ENCODE data around the gene TP53RK.

DNA sequence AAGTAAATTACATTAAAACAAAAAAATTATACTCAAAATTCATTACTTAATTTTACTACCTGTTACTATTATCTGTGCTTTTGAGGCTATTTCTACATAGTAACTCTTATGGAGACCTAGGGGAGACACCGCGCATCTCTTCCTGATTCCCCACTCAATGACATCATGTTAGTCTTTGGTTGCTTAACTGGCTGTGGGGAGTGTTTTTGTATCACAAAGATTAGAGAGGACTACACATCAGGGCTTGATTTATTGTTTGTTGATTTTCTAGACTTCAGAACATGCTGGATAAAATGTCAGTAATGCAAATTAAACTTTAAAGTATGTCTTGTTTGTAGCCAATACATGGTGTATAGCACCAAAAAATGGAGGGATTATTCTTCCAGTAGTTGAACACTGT is 46.2 kb upstream of the TP53RK start:
- TF ChIP-seq ETV6 (CRISPR knock-in tag; IDR thresholded peaks at IDR 0.05) (no peak), ESRRA (CRISPR knock-in tag; IDR thresholded peaks at IDR 0.05; ENCODE audit: borderline replicate concordance) (no peak), ZNF671 (CRISPR knock-in tag; IDR thresholded peaks at IDR 0.05) (no peak), NR1H2 (CRISPR knock-in tag; IDR thresholded peaks at IDR 0.05) (no peak), ZNF138 (CRISPR knock-in tag; conservative IDR thresholded peaks at IDR 0.05) (no peak)
- TF ChIP-seq, protein P1, sequence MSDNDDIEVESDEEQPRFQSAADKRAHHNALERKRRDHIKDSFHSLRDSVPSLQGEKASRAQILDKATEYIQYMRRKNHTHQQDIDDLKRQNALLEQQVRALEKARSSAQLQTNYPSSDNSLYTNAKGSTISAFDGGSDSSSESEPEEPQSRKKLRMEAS (CRISPR knock-in tag; IDR thresholded peaks at IDR 0.05) = no peak
- TF ChIP-seq, protein P2, sequence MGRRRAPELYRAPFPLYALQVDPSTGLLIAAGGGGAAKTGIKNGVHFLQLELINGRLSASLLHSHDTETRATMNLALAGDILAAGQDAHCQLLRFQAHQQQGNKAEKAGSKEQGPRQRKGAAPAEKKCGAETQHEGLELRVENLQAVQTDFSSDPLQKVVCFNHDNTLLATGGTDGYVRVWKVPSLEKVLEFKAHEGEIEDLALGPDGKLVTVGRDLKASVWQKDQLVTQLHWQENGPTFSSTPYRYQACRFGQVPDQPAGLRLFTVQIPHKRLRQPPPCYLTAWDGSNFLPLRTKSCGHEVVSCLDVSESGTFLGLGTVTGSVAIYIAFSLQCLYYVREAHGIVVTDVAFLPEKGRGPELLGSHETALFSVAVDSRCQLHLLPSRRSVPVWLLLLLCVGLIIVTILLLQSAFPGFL (CRISPR knock-in tag; IDR thresholded peaks at IDR 0.05; ENCODE audit: borderline replicate concordance) = no peak
- TF ChIP-seq, protein P3, sequence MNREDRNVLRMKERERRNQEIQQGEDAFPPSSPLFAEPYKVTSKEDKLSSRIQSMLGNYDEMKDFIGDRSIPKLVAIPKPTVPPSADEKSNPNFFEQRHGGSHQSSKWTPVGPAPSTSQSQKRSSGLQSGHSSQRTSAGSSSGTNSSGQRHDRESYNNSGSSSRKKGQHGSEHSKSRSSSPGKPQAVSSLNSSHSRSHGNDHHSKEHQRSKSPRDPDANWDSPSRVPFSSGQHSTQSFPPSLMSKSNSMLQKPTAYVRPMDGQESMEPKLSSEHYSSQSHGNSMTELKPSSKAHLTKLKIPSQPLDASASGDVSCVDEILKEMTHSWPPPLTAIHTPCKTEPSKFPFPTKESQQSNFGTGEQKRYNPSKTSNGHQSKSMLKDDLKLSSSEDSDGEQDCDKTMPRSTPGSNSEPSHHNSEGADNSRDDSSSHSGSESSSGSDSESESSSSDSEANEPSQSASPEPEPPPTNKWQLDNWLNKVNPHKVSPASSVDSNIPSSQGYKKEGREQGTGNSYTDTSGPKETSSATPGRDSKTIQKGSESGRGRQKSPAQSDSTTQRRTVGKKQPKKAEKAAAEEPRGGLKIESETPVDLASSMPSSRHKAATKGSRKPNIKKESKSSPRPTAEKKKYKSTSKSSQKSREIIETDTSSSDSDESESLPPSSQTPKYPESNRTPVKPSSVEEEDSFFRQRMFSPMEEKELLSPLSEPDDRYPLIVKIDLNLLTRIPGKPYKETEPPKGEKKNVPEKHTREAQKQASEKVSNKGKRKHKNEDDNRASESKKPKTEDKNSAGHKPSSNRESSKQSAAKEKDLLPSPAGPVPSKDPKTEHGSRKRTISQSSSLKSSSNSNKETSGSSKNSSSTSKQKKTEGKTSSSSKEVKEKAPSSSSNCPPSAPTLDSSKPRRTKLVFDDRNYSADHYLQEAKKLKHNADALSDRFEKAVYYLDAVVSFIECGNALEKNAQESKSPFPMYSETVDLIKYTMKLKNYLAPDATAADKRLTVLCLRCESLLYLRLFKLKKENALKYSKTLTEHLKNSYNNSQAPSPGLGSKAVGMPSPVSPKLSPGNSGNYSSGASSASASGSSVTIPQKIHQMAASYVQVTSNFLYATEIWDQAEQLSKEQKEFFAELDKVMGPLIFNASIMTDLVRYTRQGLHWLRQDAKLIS (CRISPR knock-in tag; IDR thresholded peaks at IDR 0.05; ENCODE audit: borderline replicate concordance) = no peak
- TF ChIP-seq, protein P4, sequence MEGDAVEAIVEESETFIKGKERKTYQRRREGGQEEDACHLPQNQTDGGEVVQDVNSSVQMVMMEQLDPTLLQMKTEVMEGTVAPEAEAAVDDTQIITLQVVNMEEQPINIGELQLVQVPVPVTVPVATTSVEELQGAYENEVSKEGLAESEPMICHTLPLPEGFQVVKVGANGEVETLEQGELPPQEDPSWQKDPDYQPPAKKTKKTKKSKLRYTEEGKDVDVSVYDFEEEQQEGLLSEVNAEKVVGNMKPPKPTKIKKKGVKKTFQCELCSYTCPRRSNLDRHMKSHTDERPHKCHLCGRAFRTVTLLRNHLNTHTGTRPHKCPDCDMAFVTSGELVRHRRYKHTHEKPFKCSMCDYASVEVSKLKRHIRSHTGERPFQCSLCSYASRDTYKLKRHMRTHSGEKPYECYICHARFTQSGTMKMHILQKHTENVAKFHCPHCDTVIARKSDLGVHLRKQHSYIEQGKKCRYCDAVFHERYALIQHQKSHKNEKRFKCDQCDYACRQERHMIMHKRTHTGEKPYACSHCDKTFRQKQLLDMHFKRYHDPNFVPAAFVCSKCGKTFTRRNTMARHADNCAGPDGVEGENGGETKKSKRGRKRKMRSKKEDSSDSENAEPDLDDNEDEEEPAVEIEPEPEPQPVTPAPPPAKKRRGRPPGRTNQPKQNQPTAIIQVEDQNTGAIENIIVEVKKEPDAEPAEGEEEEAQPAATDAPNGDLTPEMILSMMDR (IDR thresholded peaks at IDR 0.05) = no peak
- TF ChIP-seq, protein P5, sequence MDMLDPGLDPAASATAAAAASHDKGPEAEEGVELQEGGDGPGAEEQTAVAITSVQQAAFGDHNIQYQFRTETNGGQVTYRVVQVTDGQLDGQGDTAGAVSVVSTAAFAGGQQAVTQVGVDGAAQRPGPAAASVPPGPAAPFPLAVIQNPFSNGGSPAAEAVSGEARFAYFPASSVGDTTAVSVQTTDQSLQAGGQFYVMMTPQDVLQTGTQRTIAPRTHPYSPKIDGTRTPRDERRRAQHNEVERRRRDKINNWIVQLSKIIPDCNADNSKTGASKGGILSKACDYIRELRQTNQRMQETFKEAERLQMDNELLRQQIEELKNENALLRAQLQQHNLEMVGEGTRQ (CRISPR knock-in tag; IDR thresholded peaks at IDR 0.05) = no peak
- TF ChIP-seq, protein P6, sequence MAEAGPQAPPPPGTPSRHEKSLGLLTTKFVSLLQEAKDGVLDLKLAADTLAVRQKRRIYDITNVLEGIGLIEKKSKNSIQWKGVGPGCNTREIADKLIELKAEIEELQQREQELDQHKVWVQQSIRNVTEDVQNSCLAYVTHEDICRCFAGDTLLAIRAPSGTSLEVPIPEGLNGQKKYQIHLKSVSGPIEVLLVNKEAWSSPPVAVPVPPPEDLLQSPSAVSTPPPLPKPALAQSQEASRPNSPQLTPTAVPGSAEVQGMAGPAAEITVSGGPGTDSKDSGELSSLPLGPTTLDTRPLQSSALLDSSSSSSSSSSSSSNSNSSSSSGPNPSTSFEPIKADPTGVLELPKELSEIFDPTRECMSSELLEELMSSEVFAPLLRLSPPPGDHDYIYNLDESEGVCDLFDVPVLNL (CRISPR knock-in tag; IDR thresholded peaks at IDR 0.05; ENCODE audit: borderline replicate concordance, low read depth) = no peak
